D721Med (cell line): Measurements from ENCODE around the gene SCIN.

Source experiments
- DNase-seq: peaks from one replicate; pipeline ENCODE4 v3.0.0; 2011; ENCODE audit warnings: low spot score; ENCODE audit not compliant: insufficient read length
- FAIRE-seq: peaks from 2 replicates; lab custom pipeline; 2011; peaks lifted over from hg19 to GRCh38; lab: Jason Lieb, UNC
- CTCF ChIP-seq: IDR thresholded peaks from 2 replicates; pipeline ENCODE4 v1.5.1; 2012; ENCODE audit warnings: mild to moderate bottlenecking, control low read depth; ENCODE audit not compliant: insufficient read depth; ENCODE audit errors: missing control alignments

The SCIN gene

GRCh38 chr7:12582362-12582761, 11.8 kb downstream of the SCIN start:
- no peak for TF ChIP-seq CTCF
- DNase-seq = no peak
- no peak for FAIRE-seq

GRCh38 chr7:12583176-12583575, 12.7 kb downstream of the SCIN start:
- FAIRE-seq (no peak), DNase-seq (no peak)
- no peak for TF ChIP-seq CTCF

- FAIRE-seq (no peak), DNase-seq (no peak)
- no peak for TF ChIP-seq CTCF
Measured at GRCh38 chr7:12583922-12584321, 13.4 kb downstream of the SCIN start.

- DNase-seq (no peak), FAIRE-seq (no peak)
- TF ChIP-seq CTCF = no peak
Measured at GRCh38 chr7:12584930-12585329, 14.4 kb downstream of the SCIN start.

GRCh38 chr7:12586271-12586670, 15.8 kb downstream of the SCIN start:
- FAIRE-seq = no peak
- TF ChIP-seq CTCF = no peak
- no peak for DNase-seq

- no peak for FAIRE-seq
- DNase-seq = no peak
- TF ChIP-seq CTCF = no peak
Measured at GRCh38 chr7:12588259-12588904, 17.9 kb downstream of the SCIN start.

GRCh38 chr7:12590559-12590958, 20.0 kb downstream of the SCIN start:
- no peak for DNase-seq
- no peak for FAIRE-seq
- TF ChIP-seq CTCF = no peak
